Stomach (tissue), 9 donors: Measurements from ENCODE around the gene ACOT8. TPM values are rescaled to one million over a fixed set of nuclear protein-coding genes. Genes with fewer than 3 reads are reported as not detected.
A peak's percentile ranks its signal among the peaks of the same experiment; 100 is the strongest.

Experiments used
- DNase-seq, 2 donors: peaks; one replicate each; pipeline versions ENCODE4 v3.0.0 to v3.0.0-alpha.2; 2013 to 2019
- H3K27ac ChIP-seq, 5 donors: fragments of 200-600 bp in 4 of 5; sonication (generic) in 4 of 5; one replicate each; pipeline ENCODE4 v1.5.1; 2013 to 2019; ENCODE audit warnings: mild to moderate bottlenecking in 1 of 5, moderate library complexity in 1 of 5
- H3K27me3 ChIP-seq, 3 donors: fragments of 200-600 bp; sonication (generic); one replicate each; pipeline ENCODE4 v1.5.1; 2017 to 2019; ENCODE audit warnings: mixed run types in 1 of 3
- H3K36me3 ChIP-seq, 4 donors: fragments of 200-600 bp; sonication (generic); 1 replicate in 3 of 4; 2 replicates in 1 of 4; pipeline ENCODE4 v1.5.1; 2016 to 2019
- H3K4me1 ChIP-seq, 4 donors: fragments of 200-600 bp; sonication (generic); one replicate each; pipeline ENCODE4 v1.5.1; 2016 to 2019
- H3K4me3 ChIP-seq, 4 donors: fragments of 200-600 bp; sonication (generic) in 3 of 4; one replicate each; pipeline ENCODE4 v1.5.1; 2016 to 2019; ENCODE audit warnings: mild to moderate bottlenecking in 1 of 4
- H3K9me3 ChIP-seq, 4 donors: fragments of 200-600 bp; sonication (generic); one replicate each; pipeline ENCODE4 v1.5.1; 2016 to 2019
- EP300 ChIP-seq: sonication (generic); formaldehyde crosslinking; IDR thresholded peaks from one replicate; pipeline ENCODE4 v1.6.1; 2017; ENCODE audit warnings: antibody characterized with exemption
- POLR2A ChIP-seq, 4 donors: fragments of 450-650 bp; IDR thresholded peaks; one replicate each; pipeline ENCODE4 v1.6.1; 2016; ENCODE audit warnings: antibody characterized with exemption in 4 of 4, control low read depth in 2 of 4, mild to moderate bottlenecking in 1 of 4, moderate library complexity in 1 of 4
- POLR2AphosphoS5 ChIP-seq, 3 donors: sonication (generic); formaldehyde crosslinking; IDR thresholded peaks; one replicate each; pipeline ENCODE4 v1.6.1; 2016; ENCODE audit warnings: antibody characterized with exemption in 3 of 3
- WGBS, 5 donors: extraction: QIAGEN DNeasy Blood & Tissue Kit in 3 of 5; methylation state at CpG; one replicate each; pipeline versions ENCODE4 v1.1.5 to v1.1.7; 2013 to 2018; 5-methylcytosine and 5-hydroxymethylcytosine counted together
- intact Hi-C: fragments of 100-400 bp; cut with DNase I; formaldehyde crosslinking; loops from one replicate; pipeline ENCODE4 v1.15.1; 2023; ENCODE audit warnings: low total_unique reads
- polyA plus RNA-seq, 3 donors: library from polyadenylated mRNA; stranded (reverse); fragments of 200-250 nt; gene quantifications; one replicate each; pipeline ENCODE4 v1.2.3, GENCODE V29; 2013
- total RNA-seq, 5 donors: library from RNA; depleted of rRNA; stranded (reverse); fragments of >200 nt; gene quantifications; one replicate each; pipeline versions ENCODE4 v1.1.0 to v1.2.3, GENCODE V29; 2014 to 2016
- TF ChIP-seq, protein P1 (sequence below), 7 experiments: fragments of 450-650 bp in 4 of 7; fragments of 200-600 bp in 3 of 7; sonication (generic) in 3 of 7; IDR thresholded peaks; one replicate each; pipeline ENCODE4 v1.5.1; 2016 to 2019; ENCODE audit warnings: antibody characterized with exemption in 7 of 7, control low read depth in 2 of 7, mild to moderate bottlenecking in 1 of 7
- donor health status: healthy with polysubstance abuse.
- donor health status: Bipolar disorder and iron deficiency.
- donor health status: healthy.

Gene ACOT8
- total and polyA plus RNA-seq, 8 donors = 26.6 to 216 (median 79.6) TPM

DNA sequence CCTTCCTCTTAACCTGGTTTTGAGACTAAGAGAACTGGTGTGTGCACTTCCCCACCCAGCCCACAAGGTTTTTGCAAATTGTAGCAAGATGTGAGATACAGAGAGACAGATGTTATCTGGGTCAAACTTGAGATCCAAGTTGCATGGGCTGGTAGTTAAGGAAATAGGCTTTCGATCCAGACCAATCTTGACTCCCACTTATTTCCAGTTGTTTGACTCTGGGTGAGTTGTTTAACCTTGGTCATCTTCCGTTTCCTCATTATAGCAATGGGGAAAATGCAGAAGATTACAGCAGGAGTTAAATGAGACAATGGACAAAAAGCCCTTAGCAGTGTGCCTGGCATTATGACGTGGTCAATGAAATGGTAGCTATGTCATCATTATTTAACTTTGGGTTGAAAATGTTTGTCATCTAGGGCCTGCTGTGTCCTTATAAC is 21.8 kb downstream of the ACOT8 start:
- DNase-seq = no peak
- intact Hi-C loops = no loop called here
- 47 to 64% (median 62%) methylated on average over 3 of the region's 3 CpGs for WGBS, 5 donors
- TF ChIP-seq POLR2A (IDR thresholded peaks at IDR 0.05) (no peak), EP300 (no peak), POLR2AphosphoS5 (IDR thresholded peaks at IDR 0.05) (no peak)
- TF ChIP-seq, protein P1, sequence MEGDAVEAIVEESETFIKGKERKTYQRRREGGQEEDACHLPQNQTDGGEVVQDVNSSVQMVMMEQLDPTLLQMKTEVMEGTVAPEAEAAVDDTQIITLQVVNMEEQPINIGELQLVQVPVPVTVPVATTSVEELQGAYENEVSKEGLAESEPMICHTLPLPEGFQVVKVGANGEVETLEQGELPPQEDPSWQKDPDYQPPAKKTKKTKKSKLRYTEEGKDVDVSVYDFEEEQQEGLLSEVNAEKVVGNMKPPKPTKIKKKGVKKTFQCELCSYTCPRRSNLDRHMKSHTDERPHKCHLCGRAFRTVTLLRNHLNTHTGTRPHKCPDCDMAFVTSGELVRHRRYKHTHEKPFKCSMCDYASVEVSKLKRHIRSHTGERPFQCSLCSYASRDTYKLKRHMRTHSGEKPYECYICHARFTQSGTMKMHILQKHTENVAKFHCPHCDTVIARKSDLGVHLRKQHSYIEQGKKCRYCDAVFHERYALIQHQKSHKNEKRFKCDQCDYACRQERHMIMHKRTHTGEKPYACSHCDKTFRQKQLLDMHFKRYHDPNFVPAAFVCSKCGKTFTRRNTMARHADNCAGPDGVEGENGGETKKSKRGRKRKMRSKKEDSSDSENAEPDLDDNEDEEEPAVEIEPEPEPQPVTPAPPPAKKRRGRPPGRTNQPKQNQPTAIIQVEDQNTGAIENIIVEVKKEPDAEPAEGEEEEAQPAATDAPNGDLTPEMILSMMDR (IDR thresholded peaks at IDR 0.05) = no peak
- peak overlapping the region in 4 of 5 donors; percentile 59 to 97 (median 95) for H3K27ac ChIP-seq
- peak overlapping the region; percentile 16 to 81 (median 73) for H3K4me3 ChIP-seq
- no peaks in the 10 kb centered on the region for H3K9me3 ChIP-seq
- no peaks in the 10 kb centered on the region for H3K27me3 ChIP-seq
- H3K4me1 ChIP-seq = peaks cover 26 to 65% (median 47%) of the 10 kb centered on the region in 4 donors
- H3K36me3 ChIP-seq = peaks cover 5 to 32% (median 12%) of the 10 kb centered on the region in 4 donors

DNA sequence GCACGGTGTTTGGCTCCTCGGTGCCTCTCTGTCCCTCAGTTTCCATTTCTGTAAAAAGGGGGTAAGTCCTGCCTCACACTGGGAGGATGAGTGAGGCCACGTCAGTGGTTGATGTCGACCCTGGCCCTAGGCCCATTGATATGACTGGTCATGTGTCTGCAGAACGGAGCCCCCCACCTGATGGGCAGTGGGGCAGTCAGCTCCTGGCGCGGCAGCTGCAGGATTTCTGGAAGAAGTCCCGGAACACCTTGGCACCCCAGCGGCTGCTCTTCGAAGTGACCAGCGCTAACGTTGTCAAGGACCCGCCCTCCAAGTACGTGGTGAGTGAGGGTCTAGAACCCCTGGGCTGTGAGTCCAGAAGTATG is 22.4 kb downstream of the ACOT8 start:
- Histone ChIP-seq H3K4me1 (peaks cover 26 to 65% (median 47%) of the 10 kb centered on the region in 4 donors), H3K27ac (peak overlapping the region; percentile 87 to 97 (median 94)), H3K27me3 (no peaks in the 10 kb centered on the region), H3K4me3 (peak overlapping the region; percentile 61 to 81 (median 73)), H3K9me3 (no peaks in the 10 kb centered on the region), H3K36me3 (peaks cover 0 to 27% (median 8%) of the 10 kb centered on the region in 4 donors)
- intact Hi-C loops = no loop called here
- no peak for DNase-seq
- TF ChIP-seq, protein P1 (IDR thresholded peaks at IDR 0.05) = no peak
- no peak for TF ChIP-seq POLR2AphosphoS5 (IDR thresholded peaks at IDR 0.05)
- no peak for TF ChIP-seq POLR2A (IDR thresholded peaks at IDR 0.05)
- no peak for TF ChIP-seq EP300
- WGBS, 5 donors = 74 to 81% (median 78%) methylated on average over 8 to 14 of the region's 14 CpGs

DNA sequence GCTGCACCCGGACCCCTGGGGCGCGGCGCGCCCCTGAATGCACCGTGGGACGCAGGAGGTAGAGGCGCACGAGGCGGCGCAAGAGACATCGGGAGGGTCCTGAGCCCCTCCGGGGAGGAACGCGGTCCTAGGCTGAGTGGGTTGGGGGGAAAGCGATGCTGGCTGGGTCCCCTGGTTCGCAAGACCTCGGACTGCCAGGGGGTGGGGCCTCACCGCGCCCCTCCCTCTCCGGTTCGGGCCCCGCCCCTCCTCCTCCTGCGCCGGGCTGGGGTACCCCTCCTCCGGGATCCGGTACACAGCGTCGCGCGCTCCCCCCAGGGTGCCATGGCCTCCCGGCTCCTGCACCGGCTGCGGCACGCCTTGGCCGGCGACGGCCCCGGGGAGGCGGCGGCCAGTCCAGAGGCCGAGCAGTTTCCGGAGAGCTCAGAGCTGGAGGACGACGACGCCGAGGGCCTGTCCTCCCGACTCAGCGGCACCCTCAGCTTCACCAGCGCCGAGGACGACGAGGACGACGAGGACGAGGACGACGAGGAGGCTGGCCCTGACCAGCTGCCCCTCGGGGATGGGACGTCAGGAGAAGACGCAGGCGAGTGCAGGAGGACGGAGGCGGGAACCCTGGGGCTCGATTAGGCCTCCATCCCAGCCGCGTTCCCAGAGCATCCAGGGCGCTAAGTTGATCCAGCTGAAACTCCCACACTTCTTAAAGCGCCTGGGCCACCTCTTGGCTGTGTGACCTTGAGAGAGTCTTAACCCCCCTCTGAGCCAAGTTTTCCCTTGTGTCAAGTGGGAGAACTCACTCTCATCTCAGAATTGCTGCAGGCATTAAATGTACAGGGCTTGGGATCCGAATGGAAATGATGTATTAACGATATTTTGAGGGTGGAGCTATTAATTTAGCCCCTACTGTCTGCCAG is 23.1 kb downstream of the ACOT8 start:
- 3 to 12% (median 6%) methylated on average over 25 to 71 of the region's 71 CpGs for WGBS, 5 donors
- Histone ChIP-seq H3K27me3 (no peaks in the 10 kb centered on the region), H3K36me3 (peaks cover 0 to 22% (median 7%) of the 10 kb centered on the region in 4 donors), H3K27ac (peak overlapping the region; percentile 87 to 97 (median 94)), H3K4me1 (peaks cover 26 to 65% (median 47%) of the 10 kb centered on the region in 4 donors), H3K9me3 (no peaks in the 10 kb centered on the region), H3K4me3 (peak overlapping the region; percentile 61 to 81 (median 73))
- intact Hi-C loops = no loop called here
- no peak for TF ChIP-seq EP300
- TF ChIP-seq, protein P1 (IDR thresholded peaks at IDR 0.05) = no peak
- no peak for TF ChIP-seq POLR2A (IDR thresholded peaks at IDR 0.05)
- peak in 1 of 3 donors; percentile 6 for TF ChIP-seq POLR2AphosphoS5 (IDR thresholded peaks at IDR 0.05)
- DNase-seq = peak; percentile 69 to 92

DNA sequence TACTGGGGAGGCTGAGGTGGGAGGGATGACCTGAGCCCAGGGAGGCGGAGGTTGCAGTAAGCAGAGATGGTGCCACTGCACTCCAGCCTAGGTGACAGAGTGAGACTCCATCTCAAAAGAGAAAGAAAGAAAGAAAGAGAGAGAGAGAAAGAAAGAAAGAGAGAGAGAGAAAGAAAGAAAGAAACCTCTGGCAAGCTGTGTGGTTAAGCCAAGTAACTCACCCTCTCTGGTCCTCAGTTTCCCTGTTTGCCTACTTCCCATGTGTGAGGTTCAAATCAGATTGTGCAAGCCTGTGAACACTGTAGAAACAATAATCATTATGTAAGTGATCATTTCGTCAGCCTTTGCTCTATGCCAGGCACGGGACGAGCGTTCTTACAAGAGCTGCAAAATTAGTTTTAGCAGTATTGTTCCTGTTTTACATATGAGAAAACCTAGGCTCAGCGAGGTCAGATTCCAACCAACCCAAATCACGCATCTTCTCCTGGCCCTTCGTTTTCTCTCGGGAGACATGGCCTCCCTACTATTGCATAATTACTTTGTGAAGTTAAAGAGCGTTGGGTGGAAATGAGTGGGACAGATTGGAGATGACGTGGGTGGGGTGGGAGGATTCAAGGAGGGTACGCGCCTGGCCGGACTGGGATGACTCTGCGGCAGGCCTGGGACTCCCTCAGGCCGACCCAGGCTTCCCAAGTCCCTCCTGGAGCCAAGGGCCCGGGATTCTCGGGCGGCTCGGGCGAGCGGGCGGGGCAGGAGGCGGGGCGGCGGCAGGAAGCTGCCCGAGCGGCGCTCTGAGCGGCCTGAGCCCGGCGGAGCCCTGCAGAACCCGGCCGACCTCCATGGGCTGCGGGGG is 23.9 kb downstream of the ACOT8 start, which contains the start of gene SNX21:
SNX21 (plus strand) TSS at position 770 of the 853 bp plus-strand sequence. CDS start 121 bp downstream, outside the sequence.
- H3K27me3 ChIP-seq = no peaks in the 10 kb centered on the region
- peaks cover 26 to 59% (median 43%) of the 10 kb centered on the region in 4 donors for H3K4me1 ChIP-seq
- TF ChIP-seq POLR2AphosphoS5 (IDR thresholded peaks at IDR 0.05) (peak in 2 of 3 donors; percentile 61 to 65), EP300 (peak; percentile 50), POLR2A (IDR thresholded peaks at IDR 0.05) (no peak)
- TF ChIP-seq, protein P1 (IDR thresholded peaks at IDR 0.05) = no peak
- no peaks in the 10 kb centered on the region for H3K9me3 ChIP-seq
- DNase-seq = peak; percentile 77 to 94
- peak within 1 kb of the TSS; percentile 61 to 81 (median 73) for H3K4me3 ChIP-seq
- intact Hi-C loops = no loop called here
- H3K27ac ChIP-seq = peak within 1 kb of the TSS; percentile 87 to 97 (median 94)
- WGBS, 5 donors = 7 to 16% (median 9%) methylated on average over 15 to 35 of the region's 35 CpGs
- peaks cover 0 to 14% (median 2%) of the 10 kb centered on the region in 4 donors for H3K36me3 ChIP-seq
